B cell (primary cell): ENCODE measurements around the gene CD8B. TPM values are rescaled to one million over a fixed set of nuclear protein-coding genes. Genes with fewer than 3 reads are reported as not detected.

ENCODE experiments used
- ATAC-seq: fragments of 200-7000 bp; cut with Tn5 transposase; one replicate; pipeline ENCODE4 v1.10.0; 2021; ENCODE audit warnings: low read depth, mild to moderate bottlenecking, moderate number of reproducible peaks, moderate library complexity
- CTCF ChIA-PET: fragments of 350-600 bp; sonication (Branson Sonifier 250); formaldehyde crosslinking; loops from one replicate; lab custom pipeline; 2021; ENCODE audit warnings: antibody characterized with exemption, inconsistent platforms; lab: Charles Lee
- POLR2A ChIA-PET: fragments of 350-600 bp; sonication (Branson Sonifier 250); formaldehyde crosslinking; loops from one replicate; lab custom pipeline; 2021; ENCODE audit warnings: antibody characterized with exemption; lab: Charles Lee
- DNase-seq: peaks from one replicate; pipeline ENCODE4 v3.0.0; 2013
- H2AFZ ChIP-seq: 2 replicates; pipeline ENCODE4 v1.6.1; 2012; ENCODE audit warnings: mild to moderate bottlenecking, low read depth, low read length; ENCODE audit not compliant: insufficient read depth, poor library complexity, severe bottlenecking
- H3K27ac ChIP-seq, 2 donors: 1 replicate in 1 of 2; 2 replicates in 1 of 2; pipeline ENCODE4 v1.5.1; 2012 to 2013; ENCODE audit warnings: low read length in 2 of 2, mild to moderate bottlenecking in 2 of 2, moderate library complexity in 1 of 2
- H3K27me3 ChIP-seq, 4 experiments: fragments of 200-600 bp in 1 of 4; sonication (generic) in 1 of 4; replicated peaks in 1 of 4; 1 replicate in 2 of 4; 2 replicates in 2 of 4; pipeline versions ENCODE4 v1.6.1 to v1.7.0; 2013 to 2016; ENCODE audit warnings: low read length in 3 of 4, mild to moderate bottlenecking in 2 of 4, mixed read lengths in 1 of 4, moderate library complexity in 1 of 4; ENCODE audit not compliant: insufficient read depth in 4 of 4, control insufficient read depth in 3 of 4; ENCODE audit errors: control extremely low read depth in 1 of 4
- H3K36me3 ChIP-seq, 2 experiments: replicated peaks in 1 of 2; 1 replicate in 1 of 2; 2 replicates in 1 of 2; pipeline versions ENCODE4 v1.6.1 to v1.7.1; 2013; ENCODE audit warnings: low read length in 1 of 2; ENCODE audit not compliant: insufficient read depth in 2 of 2, control insufficient read depth in 1 of 2; ENCODE audit errors: control extremely low read depth in 1 of 2, extremely low read depth in 1 of 2
- H3K4me1 ChIP-seq, 2 donors: fragments of 200-600 bp in 1 of 2; sonication (generic) in 1 of 2; 1 replicate in 1 of 2; 2 replicates in 1 of 2; pipeline versions ENCODE4 v1.5.1 to v1.6.1; 2013 to 2017; ENCODE audit warnings: low read length in 2 of 2; ENCODE audit not compliant: control insufficient read depth in 2 of 2, insufficient read depth in 2 of 2
- H3K4me2 ChIP-seq: replicated peaks from 2 replicates; pipeline ENCODE3; 2012; ENCODE audit warnings: mild to moderate bottlenecking, low read depth, low read length; ENCODE audit not compliant: poor library complexity, severe bottlenecking
- H3K4me3 ChIP-seq, 5 experiments: fragments of 200-600 bp in 1 of 5; sonication (generic) in 1 of 5; 1 replicate in 3 of 5; 2 replicates in 2 of 5; pipeline versions ENCODE4 v1.5.1 to v1.7.0; 2011 to 2016; ENCODE audit warnings: low read length in 4 of 5, mild to moderate bottlenecking in 4 of 5, low read depth in 2 of 5, control low read depth in 1 of 5, moderate library complexity in 1 of 5; ENCODE audit not compliant: insufficient read depth in 1 of 5; ENCODE audit errors: control extremely low read depth in 1 of 5, extremely low read depth in 1 of 5
- H3K79me2 ChIP-seq: fragments of 200-600 bp; sonication (generic); one replicate; pipeline ENCODE4 v1.6.0; 2016; ENCODE audit warnings: low read length; ENCODE audit not compliant: control insufficient read depth, insufficient read depth
- H3K9ac ChIP-seq: fragments of 200-600 bp; sonication (generic); 2 replicates; pipeline ENCODE4 v1.6.1; 2017; ENCODE audit warnings: mild to moderate bottlenecking, low read length, moderate library complexity
- H3K9me3 ChIP-seq, 3 donors: one replicate each; pipeline versions ENCODE4 v1.6.1 to v1.7.1; 2013; ENCODE audit warnings: low read length in 2 of 3; ENCODE audit not compliant: control insufficient read depth in 2 of 3, insufficient read depth in 1 of 3; ENCODE audit errors: control extremely low read depth in 1 of 3
- H4K20me1 ChIP-seq: 2 replicates; pipeline ENCODE4 v1.6.0; 2012; ENCODE audit warnings: mild to moderate bottlenecking, low read length; ENCODE audit not compliant: insufficient read depth, control insufficient read depth, poor library complexity, severe bottlenecking
- H3K27ac Mint-ChIP-seq: one replicate; pipeline ENCODE4 v1.8.0; 2021; ENCODE audit warnings: mixed read lengths
- H3K27me3 Mint-ChIP-seq: one replicate; pipeline ENCODE4 v1.8.0; 2021; ENCODE audit warnings: mixed read lengths
- H3K4me1 Mint-ChIP-seq: one replicate; pipeline ENCODE4 v1.8.0; 2021; ENCODE audit warnings: mixed read lengths
- H3K4me3 Mint-ChIP-seq: one replicate; pipeline ENCODE4 v1.8.0; 2021; ENCODE audit warnings: mixed read lengths
- H3K9me3 Mint-ChIP-seq: one replicate; pipeline ENCODE4 v1.8.0; 2022; ENCODE audit warnings: mixed read lengths; ENCODE audit not compliant: insufficient read depth
- CTCF ChIP-seq: fragments of 200-600 bp; IDR thresholded peaks from one replicate; pipeline ENCODE4 v1.8.0; 2022; ENCODE audit warnings: antibody characterized with exemption, mild to moderate bottlenecking
- EZH2 ChIP-seq: IDR thresholded peaks from 2 replicates; pipeline ENCODE4 v1.6.1; 2012; ENCODE audit warnings: borderline replicate concordance, low read depth, mild to moderate bottlenecking, moderate library complexity, low read length; ENCODE audit not compliant: insufficient read depth, poor library complexity, severe bottlenecking
- WGBS: methylation state at CpG from one replicate; pipeline ENCODE4 v1.1.5; 2013; ENCODE audit warnings: missing lambda C conversion rate; ENCODE audit not compliant: insufficient coverage; 5-methylcytosine and 5-hydroxymethylcytosine counted together
- intact Hi-C: fragments of 100-400 bp; cut with micrococcal nuclease; formaldehyde crosslinking; loops from one replicate; pipeline ENCODE4 v1.10.0; 2022
- polyA plus RNA-seq: library from polyadenylated mRNA; depleted of rRNA; stranded (reverse); fragments of >200 nt; gene quantifications from 2 replicates; pipeline ENCODE4 v1.2.3, GENCODE V29; 2012
- total RNA-seq, 2 donors: library from RNA; stranded (reverse); fragments of 120-200 nt in 1 of 2; gene quantifications; 1 replicate in 1 of 2; 2 replicates in 1 of 2; pipeline versions ENCODE4 v1.2.3 to v1.2.4, GENCODE V29; 2013 to 2022

The CD8B gene
- total and polyA plus RNA-seq, 2 donors (not counting 1 experiment from before 2014, with no cell fraction given): 0.45 TPM; not detected in 1

GRCh38 chr2:86822668-86823345, 38.9 kb downstream of the CD8B start:
- ATAC-seq (no peak), DNase-seq (no peak)
- no peak overlapping the region for H2AFZ ChIP-seq
- H3K27me3 ChIP-seq: peaks cover 0 to 7% (median 0%) of the 10 kb centered on the region in 4 experiments
- H3K4me3 ChIP-seq: no peak overlapping the region
- WGBS: 100% methylated on average over 1 of the region's 3 CpGs
- no peaks in the 10 kb centered on the region for H3K36me3 ChIP-seq
- H3K4me2 ChIP-seq: no peak overlapping the region
- peaks cover 2 to 15% (median 7%) of the 10 kb centered on the region in 3 donors for H3K9me3 ChIP-seq
- no peak overlapping the region for H3K9ac ChIP-seq
- Mint-ChIP-seq H3K27ac (no peak overlapping the region), H3K4me1 (no peaks in the 10 kb centered on the region), H3K27me3 (peaks cover 8% of the 10 kb centered on the region), H3K4me3 (no peak overlapping the region), H3K9me3 (peaks cover 5% of the 10 kb centered on the region)
- TF ChIP-seq EZH2: no peak
- no peak for TF ChIP-seq CTCF
- ChIA-PET CTCF (no interaction called here), POLR2A (no interaction called here)
- intact Hi-C loops: no loop called here
- H3K4me1 ChIP-seq: no peaks in the 10 kb centered on the region
- H3K27ac ChIP-seq: no peak overlapping the region
- no peaks in the 10 kb centered on the region for H4K20me1 ChIP-seq
- H3K79me2 ChIP-seq: no peaks in the 10 kb centered on the region

GRCh38 chr2:86821842-86822241, 39.8 kb downstream of the CD8B start:
- H3K9ac ChIP-seq: no peak overlapping the region
- DNase-seq: no peak
- Mint-ChIP-seq H3K27ac (no peak overlapping the region), H3K9me3 (peaks cover 5% of the 10 kb centered on the region), H3K27me3 (peaks cover 11% of the 10 kb centered on the region), H3K4me3 (no peak overlapping the region), H3K4me1 (no peaks in the 10 kb centered on the region)
- intact Hi-C loops: no loop called here
- no peaks in the 10 kb centered on the region for H4K20me1 ChIP-seq
- peaks cover 0 to 7% (median 0%) of the 10 kb centered on the region in 4 experiments for H3K27me3 ChIP-seq
- 100% methylated on average over 6 of the region's 6 CpGs for WGBS
- TF ChIP-seq EZH2 (no peak), CTCF (no peak)
- H3K4me3 ChIP-seq: no peak overlapping the region
- CTCF ChIA-PET: no interaction called here
- no peaks in the 10 kb centered on the region for H3K79me2 ChIP-seq
- H3K9me3 ChIP-seq: peaks cover 2 to 15% (median 7%) of the 10 kb centered on the region in 3 donors
- no peak overlapping the region for H2AFZ ChIP-seq
- no peak overlapping the region for H3K27ac ChIP-seq
- no peaks in the 10 kb centered on the region for H3K4me1 ChIP-seq
- ATAC-seq: no peak
- no peak overlapping the region for H3K4me2 ChIP-seq
- POLR2A ChIA-PET: no interaction called here
- H3K36me3 ChIP-seq: no peaks in the 10 kb centered on the region
